HG03520 (cell line): ENCODE measurements around the gene MISP3.
A peak's percentile ranks its signal among the peaks of the same experiment; 100 is the strongest.

Source experiments
- ATAC-seq: cut with Tn5 transposase; IDR thresholded peaks from one replicate; pipeline ENCODE4 v1.9.1; 2021; ENCODE audit warnings: mild to moderate bottlenecking, moderate library complexity; ENCODE audit not compliant: unreplicated experiment

Gene MISP3

GRCh38 chr19:14078411-14078810, 5.8 kb downstream of the MISP3 start:
- ATAC-seq = no peak

- peak; percentile 83 for ATAC-seq
Measured at GRCh38 chr19:14080887-14081796, 8.6 kb downstream of the MISP3 start.

DNA sequence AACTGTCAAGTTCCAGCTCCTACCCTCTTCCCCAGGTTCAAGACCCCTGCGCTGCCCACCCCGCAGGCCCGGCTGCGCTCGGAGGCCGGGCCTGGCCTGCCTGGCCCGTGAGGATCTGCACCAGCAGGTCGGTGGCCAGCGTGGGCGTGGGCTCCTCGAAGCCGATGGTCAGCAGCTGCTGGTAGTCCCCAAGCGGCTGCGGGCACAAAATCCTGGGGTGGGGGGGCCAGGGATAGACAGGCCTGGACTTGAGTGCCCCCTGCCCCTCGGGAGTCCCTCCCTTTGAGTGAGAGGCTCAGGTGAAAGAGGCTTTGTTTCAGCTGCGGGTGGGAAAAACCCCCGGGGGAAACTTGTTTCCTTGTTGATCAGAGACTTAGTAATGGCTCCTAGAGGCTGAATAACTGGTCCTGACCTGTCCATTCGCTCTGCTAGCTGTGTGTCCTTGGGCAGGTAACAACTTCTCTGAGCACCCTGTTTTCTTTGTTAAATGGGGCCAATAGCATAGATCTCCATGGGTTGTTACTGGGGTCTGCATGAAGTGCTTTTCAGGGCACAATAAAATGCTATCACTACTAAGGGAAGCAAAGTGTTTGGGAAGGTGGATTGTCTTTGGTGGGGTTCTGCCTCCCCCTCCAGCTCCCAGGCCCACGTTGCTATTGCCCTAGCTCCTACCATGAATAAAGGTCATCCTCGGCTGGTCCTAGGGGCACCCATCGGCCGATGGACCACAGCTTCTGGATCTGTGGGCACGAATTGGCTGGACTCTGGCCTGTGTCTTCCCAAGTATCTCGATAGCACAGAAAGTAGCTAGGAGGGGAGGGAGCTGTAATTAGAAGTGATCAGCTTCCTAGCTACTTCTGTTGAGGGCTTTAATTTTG, 9.4 kb downstream of the MISP3 start:
- ATAC-seq = no peak

GRCh38 chr19:14082675-14082960, 10.0 kb downstream of the MISP3 start:
- ATAC-seq = no peak

GRCh38 chr19:14085309-14085995, 12.9 kb downstream of the MISP3 start, which contains the start of gene C19orf67:
TSS of gene C19orf67 (minus strand) at chr19:14085783. CDS start at chr19:14085627, 156 bp downstream.
- no peak for ATAC-seq

GRCh38 chr19:14086098-14086497, 13.5 kb downstream of the MISP3 start:
- no peak for ATAC-seq

GRCh38 chr19:14088634-14089411, 16.2 kb downstream of the MISP3 start:
- ATAC-seq = no peak

DNA sequence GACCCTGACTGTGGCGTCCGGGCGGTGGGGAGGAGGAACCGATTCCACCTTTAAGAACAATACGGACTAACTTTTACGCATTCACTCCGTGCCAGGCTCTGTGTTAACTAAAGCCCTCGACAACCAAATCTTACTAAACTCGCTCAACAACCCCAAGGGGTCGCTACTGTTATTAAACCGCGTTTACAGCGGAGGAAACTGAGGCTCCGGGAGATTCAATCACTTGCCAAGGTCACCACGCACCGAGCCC, 16.8 kb downstream of the MISP3 start:
- ATAC-seq = no peak

- ATAC-seq = no peak
Measured at GRCh38 chr19:14089662-14090508, 17.3 kb downstream of the MISP3 start.

GRCh38 chr19:14090509-14091080, 18.0 kb downstream of the MISP3 start, which contains the start of gene SAMD1:
TSS of gene SAMD1 (minus strand) at chr19:14090751.
- ATAC-seq = peak; percentile 20

GRCh38 chr19:14091081-14091812, 18.7 kb downstream of the MISP3 start:
- peak; percentile 46 for ATAC-seq

- peak; percentile 5 for ATAC-seq
Measured at GRCh38 chr19:14091813-14092462, 19.4 kb downstream of the MISP3 start.

DNA sequence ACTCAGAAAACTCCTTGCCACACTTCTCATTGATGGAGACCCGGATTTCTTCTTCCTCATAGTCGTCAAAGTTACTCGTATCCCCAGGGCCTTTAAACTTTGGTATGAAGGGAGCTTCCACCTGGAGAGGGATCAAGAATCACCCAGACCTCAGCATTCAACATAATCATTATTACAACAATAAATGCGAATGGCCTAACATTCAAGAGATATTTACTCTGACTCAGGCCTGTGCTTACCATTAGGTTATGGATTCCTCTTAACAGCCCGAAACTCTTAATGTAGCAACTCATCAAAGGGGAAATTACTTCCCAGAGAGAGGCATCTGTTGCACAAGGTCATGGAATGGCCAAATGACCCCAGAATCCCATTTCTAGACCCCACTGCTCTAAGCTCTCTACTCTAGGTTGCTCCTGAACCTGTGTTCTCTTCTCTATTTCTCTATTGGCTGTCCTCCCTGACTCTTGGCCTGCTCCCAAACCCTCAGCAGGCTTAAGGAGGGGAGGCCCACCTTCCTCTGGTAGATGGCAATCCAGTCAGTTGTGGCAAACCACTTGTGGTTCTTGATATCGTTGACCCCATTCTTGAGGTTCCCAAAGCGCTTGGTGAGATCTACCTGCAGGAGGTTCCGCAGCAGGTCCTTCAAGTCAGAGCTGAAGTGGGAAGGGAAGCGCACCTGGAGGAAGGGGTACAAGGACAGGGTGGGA, 20.7 kb downstream of the MISP3 start:
- ATAC-seq = no peak

DNA sequence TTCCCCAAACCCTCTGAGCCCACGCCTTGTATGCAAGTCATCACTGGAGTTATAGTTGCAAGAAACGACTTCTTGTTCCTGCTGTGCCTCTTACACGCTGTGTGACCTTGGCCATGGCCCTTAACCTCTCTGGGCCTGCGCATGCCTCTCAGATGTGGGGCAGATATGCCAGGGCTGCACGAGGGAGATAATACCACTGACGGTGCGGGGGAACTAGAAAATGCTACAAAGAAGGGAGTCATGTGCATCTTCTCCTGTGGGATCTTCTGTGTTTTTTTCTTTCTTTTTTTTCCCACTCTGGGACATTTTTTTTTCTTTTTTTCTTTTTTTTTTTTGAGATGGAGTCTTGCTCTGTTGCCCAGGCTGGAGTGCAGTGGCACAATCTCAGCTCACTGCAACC, 22.3 kb downstream of the MISP3 start:
- no peak for ATAC-seq

GRCh38 chr19:14096272-14096992, 23.8 kb downstream of the MISP3 start:
- ATAC-seq = no peak

DNA sequence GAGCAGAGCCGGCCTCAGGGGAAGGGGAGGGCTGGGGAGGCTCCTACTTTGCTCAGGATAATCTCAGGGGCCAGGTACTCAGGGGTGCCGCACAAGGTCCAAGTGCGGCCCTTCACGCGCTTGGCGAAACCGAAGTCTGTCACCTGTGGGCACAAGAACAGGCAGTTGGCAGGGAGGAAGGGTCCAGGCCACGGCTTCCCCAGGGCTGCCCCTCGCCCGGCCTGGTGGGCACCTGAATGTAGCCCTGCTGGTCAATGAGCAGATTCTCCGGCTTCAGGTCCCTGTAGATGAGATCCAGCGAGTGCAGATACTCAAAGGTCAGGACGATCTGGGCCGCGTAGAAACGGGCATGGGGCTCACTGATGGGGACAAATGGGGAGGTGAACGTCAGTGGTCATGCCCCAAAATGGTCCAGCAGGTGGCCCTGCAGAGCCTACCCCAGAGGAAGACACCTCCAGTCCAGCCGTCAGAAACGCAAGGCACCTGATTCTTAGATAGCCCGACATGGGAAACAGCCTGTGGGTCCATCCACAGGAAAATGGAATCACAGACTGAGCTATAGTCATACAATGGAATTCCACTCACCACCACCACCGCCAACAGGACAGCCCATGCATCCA, 25.1 kb downstream of the MISP3 start:
- ATAC-seq = no peak
